Ishikawa (cell line): ENCODE measurements around the gene CHST9.

Experiments used
- CEBPB ChIP-seq: IDR thresholded peaks from 2 replicates; pipeline ENCODE4 v1.6.1; 2012
- CREB1 ChIP-seq: IDR thresholded peaks from 2 replicates; pipeline ENCODE4 v1.6.1; 2012; ENCODE audit warnings: low read depth
- EGR1 ChIP-seq: IDR thresholded peaks from 2 replicates; pipeline ENCODE4 v1.6.1; 2012
- EP300 ChIP-seq: IDR thresholded peaks from 2 replicates; pipeline ENCODE4 v1.6.1; 2012; ENCODE audit warnings: borderline replicate concordance
- FOXM1 ChIP-seq: IDR thresholded peaks from 2 replicates; pipeline ENCODE4 v1.6.1; 2012; ENCODE audit warnings: low read depth, borderline replicate concordance
- MAX ChIP-seq: IDR thresholded peaks from 2 replicates; pipeline ENCODE4 v1.6.1; 2012
- NFIC ChIP-seq: IDR thresholded peaks from 2 replicates; pipeline ENCODE4 v1.6.1; 2012
- RAD21 ChIP-seq: IDR thresholded peaks from 2 replicates; pipeline ENCODE4 v1.6.1; 2012; ENCODE audit warnings: low read depth
- REST ChIP-seq: IDR thresholded peaks from 2 replicates; pipeline ENCODE4 v1.6.1; 2012; ENCODE audit warnings: low read depth, mild to moderate bottlenecking
- TAF1 ChIP-seq: IDR thresholded peaks from 2 replicates; pipeline ENCODE4 v1.6.1; 2012; ENCODE audit warnings: low read depth, mild to moderate bottlenecking
- TCF12 ChIP-seq: IDR thresholded peaks from 2 replicates; pipeline ENCODE4 v1.6.1; 2012; ENCODE audit warnings: low read depth
- TEAD4 ChIP-seq: IDR thresholded peaks from 2 replicates; pipeline ENCODE4 v1.6.1; 2012
- USF1 ChIP-seq: IDR thresholded peaks from 2 replicates; pipeline ENCODE4 v1.6.1; 2012
- YY1 ChIP-seq: IDR thresholded peaks from 2 replicates; pipeline ENCODE4 v1.6.1; 2012; ENCODE audit warnings: low read depth
- ZBTB7A ChIP-seq: IDR thresholded peaks from 2 replicates; pipeline ENCODE4 v1.6.1; 2012; ENCODE audit warnings: low read depth

Gene CHST9

GRCh38 chr18:26867471-26867870, 317.6 kb downstream of the CHST9 start:
- TF ChIP-seq USF1 = no peak
- no peak for TF ChIP-seq REST
- TF ChIP-seq TAF1 = no peak
- no peak for TF ChIP-seq TCF12
- no peak for TF ChIP-seq EGR1
- TF ChIP-seq CEBPB = no peak
- no peak for TF ChIP-seq ZBTB7A
- TF ChIP-seq TEAD4 = no peak
- TF ChIP-seq EP300 = no peak
- no peak for TF ChIP-seq FOXM1
- no peak for TF ChIP-seq NFIC
- no peak for TF ChIP-seq CREB1
- no peak for TF ChIP-seq MAX
- no peak for TF ChIP-seq RAD21
- no peak for TF ChIP-seq YY1

GRCh38 chr18:26865557-26865956, 319.6 kb downstream of the CHST9 start, which contains the start of gene AQP4:
TSS of gene AQP4 (minus strand) at chr18:26865707. CDS start at chr18:26865689, 18 bp downstream.
- no peak for TF ChIP-seq TCF12
- TF ChIP-seq EGR1 = no peak
- TF ChIP-seq MAX = peak; percentile 57; the same call in 1 of the 2 replicates
- no peak for TF ChIP-seq REST
- no peak for TF ChIP-seq TEAD4
- no peak for TF ChIP-seq YY1
- no peak for TF ChIP-seq EP300
- no peak for TF ChIP-seq FOXM1

GRCh38 chr18:26864658-26865057, 320.4 kb downstream of the CHST9 start:
- no peak for TF ChIP-seq EGR1
- no peak for TF ChIP-seq MAX
- TF ChIP-seq REST = no peak
- no peak for TF ChIP-seq RAD21
- no peak for TF ChIP-seq NFIC
- no peak for TF ChIP-seq FOXM1
- no peak for TF ChIP-seq CEBPB
- no peak for TF ChIP-seq YY1
- TF ChIP-seq EP300 = no peak
- no peak for TF ChIP-seq USF1
- no peak for TF ChIP-seq TEAD4
- TF ChIP-seq ZBTB7A = no peak
- no peak for TF ChIP-seq TAF1
- TF ChIP-seq CREB1 = no peak
- no peak for TF ChIP-seq TCF12

- TF ChIP-seq REST = no peak
- no peak for TF ChIP-seq TEAD4
Observed at GRCh38 chr18:26863921-26864497, 321.1 kb downstream of the CHST9 start.
